ENCODE results near the gene SKIL.

SKIL gene

DNA sequence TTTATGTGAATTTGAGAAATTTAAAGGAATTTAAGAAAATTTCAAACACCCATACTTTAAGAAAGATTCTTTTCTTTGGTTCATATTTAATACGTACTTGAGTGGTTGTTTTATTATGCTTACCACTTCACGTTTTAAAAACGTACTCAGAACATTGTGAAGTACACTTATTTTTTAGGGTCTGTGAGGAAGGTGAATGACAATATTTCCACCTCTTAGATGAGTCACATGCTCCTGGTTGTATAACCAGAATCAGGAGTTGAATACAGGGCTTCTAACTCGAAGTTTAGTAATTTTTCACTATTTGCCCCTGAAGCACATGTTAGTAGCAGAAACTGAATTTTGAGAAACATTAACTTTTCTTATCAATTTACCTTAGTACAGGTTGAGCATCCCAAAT lies 7.5 kb downstream of the SKIL start:
- H3K36me3 ChIP-seq (ENCODE audit: insufficient read depth) = no peaks in the 10 kb centered on the region
- peaks cover 67% of the 10 kb centered on the region; the same call in 1 of the 2 replicates for H3K79me2 ChIP-seq (ENCODE audit: insufficient read depth, low read depth)
- H3K4me3 ChIP-seq (IDR thresholded peaks at IDR 0.05; ENCODE audit: insufficient read depth, low read depth, low read length) = no peak overlapping the region
- no peak overlapping the region for H3K27ac ChIP-seq
- H4K20me1 ChIP-seq (ENCODE audit: insufficient read depth) = no peaks in the 10 kb centered on the region
- H2AFZ ChIP-seq (ENCODE audit: low read depth) = no peak overlapping the region
- H3K27me3 ChIP-seq (ENCODE audit: insufficient read depth, low read depth) = no peaks in the 10 kb centered on the region
- peaks cover 33% of the 10 kb centered on the region for H3K4me1 ChIP-seq (ENCODE audit: low read depth, poor library complexity, severe bottlenecking)
- TF ChIP-seq, protein P1, sequence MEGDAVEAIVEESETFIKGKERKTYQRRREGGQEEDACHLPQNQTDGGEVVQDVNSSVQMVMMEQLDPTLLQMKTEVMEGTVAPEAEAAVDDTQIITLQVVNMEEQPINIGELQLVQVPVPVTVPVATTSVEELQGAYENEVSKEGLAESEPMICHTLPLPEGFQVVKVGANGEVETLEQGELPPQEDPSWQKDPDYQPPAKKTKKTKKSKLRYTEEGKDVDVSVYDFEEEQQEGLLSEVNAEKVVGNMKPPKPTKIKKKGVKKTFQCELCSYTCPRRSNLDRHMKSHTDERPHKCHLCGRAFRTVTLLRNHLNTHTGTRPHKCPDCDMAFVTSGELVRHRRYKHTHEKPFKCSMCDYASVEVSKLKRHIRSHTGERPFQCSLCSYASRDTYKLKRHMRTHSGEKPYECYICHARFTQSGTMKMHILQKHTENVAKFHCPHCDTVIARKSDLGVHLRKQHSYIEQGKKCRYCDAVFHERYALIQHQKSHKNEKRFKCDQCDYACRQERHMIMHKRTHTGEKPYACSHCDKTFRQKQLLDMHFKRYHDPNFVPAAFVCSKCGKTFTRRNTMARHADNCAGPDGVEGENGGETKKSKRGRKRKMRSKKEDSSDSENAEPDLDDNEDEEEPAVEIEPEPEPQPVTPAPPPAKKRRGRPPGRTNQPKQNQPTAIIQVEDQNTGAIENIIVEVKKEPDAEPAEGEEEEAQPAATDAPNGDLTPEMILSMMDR (conservative IDR thresholded peaks at IDR 0.05; ENCODE audit: low read depth, low read length) = no peak
- H3K9ac ChIP-seq = no peak overlapping the region
- no peak overlapping the region for H3K4me2 ChIP-seq

GRCh38 chr3:170367797-170368196 lies 10.3 kb downstream of the SKIL start:
- Histone ChIP-seq H3K79me2 (ENCODE audit: insufficient read depth, low read depth) (peaks cover 49% of the 10 kb centered on the region; the same call in 1 of the 2 replicates), H3K4me1 (ENCODE audit: low read depth, poor library complexity, severe bottlenecking) (peaks cover 13% of the 10 kb centered on the region), H3K4me2 (no peak overlapping the region), H2AFZ (ENCODE audit: low read depth) (no peak overlapping the region), H3K36me3 (ENCODE audit: insufficient read depth) (no peaks in the 10 kb centered on the region), H3K27ac (no peak overlapping the region), H3K9ac (no peak overlapping the region), H3K4me3 (IDR thresholded peaks at IDR 0.05; ENCODE audit: insufficient read depth, low read depth, low read length) (no peak overlapping the region), H4K20me1 (ENCODE audit: insufficient read depth) (no peaks in the 10 kb centered on the region), H3K27me3 (ENCODE audit: insufficient read depth, low read depth) (no peaks in the 10 kb centered on the region)
- TF ChIP-seq, protein P1 (conservative IDR thresholded peaks at IDR 0.05; ENCODE audit: low read depth, low read length) = no peak

GRCh38 chr3:170368921-170369320 lies 11.4 kb downstream of the SKIL start:
- Histone ChIP-seq H3K4me3 (IDR thresholded peaks at IDR 0.05; ENCODE audit: insufficient read depth, low read depth, low read length) (no peak overlapping the region), H4K20me1 (ENCODE audit: insufficient read depth) (no peaks in the 10 kb centered on the region; the same call in 1 of the 2 replicates), H3K4me2 (no peak overlapping the region), H3K9ac (no peak overlapping the region), H3K27ac (no peak overlapping the region), H2AFZ (ENCODE audit: low read depth) (no peak overlapping the region), H3K4me1 (ENCODE audit: low read depth, poor library complexity, severe bottlenecking) (peaks cover 4% of the 10 kb centered on the region), H3K36me3 (ENCODE audit: insufficient read depth) (no peaks in the 10 kb centered on the region), H3K27me3 (ENCODE audit: insufficient read depth, low read depth) (no peaks in the 10 kb centered on the region), H3K79me2 (ENCODE audit: insufficient read depth, low read depth) (peaks cover 45% of the 10 kb centered on the region; the same call in 1 of the 2 replicates)
- TF ChIP-seq, protein P1 (conservative IDR thresholded peaks at IDR 0.05; ENCODE audit: low read depth, low read length) = no peak; the same call in 1 of the 2 replicates

DNA sequence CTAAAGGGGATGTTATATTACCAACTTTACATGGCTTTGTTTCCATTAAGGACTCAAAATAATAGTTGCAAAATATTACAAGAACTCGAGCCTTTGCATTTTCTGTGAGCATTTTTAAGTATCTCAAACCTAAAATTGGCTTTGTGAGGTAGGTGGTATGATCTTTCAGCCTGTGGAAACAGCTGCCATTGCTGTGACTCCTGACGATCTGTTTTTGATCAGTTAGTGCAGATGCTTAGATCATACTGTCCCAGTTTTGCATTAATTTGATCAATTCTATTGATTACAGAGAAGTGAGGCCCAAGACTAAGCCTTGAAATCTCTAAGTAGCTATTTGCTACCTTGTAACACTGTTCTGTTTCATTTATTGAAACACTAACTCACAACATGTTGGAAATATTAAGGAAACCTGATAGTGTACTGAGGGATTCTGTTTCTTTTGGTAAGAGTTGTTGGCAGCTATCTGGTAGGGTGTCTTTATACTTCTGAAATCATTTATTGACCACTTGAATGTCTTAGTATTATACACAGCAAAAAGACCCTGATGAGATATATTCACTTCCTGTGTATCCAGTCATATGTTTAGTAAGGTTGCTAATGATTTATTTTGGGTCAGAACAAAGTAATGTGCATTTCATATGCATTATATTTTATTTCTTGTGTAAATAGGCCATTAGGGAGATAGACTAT lies 14.8 kb downstream of the SKIL start:
- H3K4me1 ChIP-seq (ENCODE audit: low read depth, poor library complexity, severe bottlenecking) = no peaks in the 10 kb centered on the region
- no peak overlapping the region for H3K4me2 ChIP-seq
- H3K27me3 ChIP-seq (ENCODE audit: insufficient read depth, low read depth) = no peaks in the 10 kb centered on the region
- H3K9ac ChIP-seq = no peak overlapping the region
- H2AFZ ChIP-seq (ENCODE audit: low read depth) = no peak overlapping the region
- no peaks in the 10 kb centered on the region for H3K36me3 ChIP-seq (ENCODE audit: insufficient read depth)
- no peaks in the 10 kb centered on the region; the same call in 1 of the 2 replicates for H4K20me1 ChIP-seq (ENCODE audit: insufficient read depth)
- TF ChIP-seq, protein P1 (conservative IDR thresholded peaks at IDR 0.05; ENCODE audit: low read depth, low read length) = no peak
- H3K4me3 ChIP-seq (IDR thresholded peaks at IDR 0.05; ENCODE audit: insufficient read depth, low read depth, low read length) = no peak overlapping the region
- H3K79me2 ChIP-seq (ENCODE audit: insufficient read depth, low read depth) = peaks cover 48% of the 10 kb centered on the region; the same call in 1 of the 2 replicates
- no peak overlapping the region for H3K27ac ChIP-seq
